Left lobe of liver (tissue), 2 donors: ENCODE data around the gene SORCS1. TPM values are rescaled to one million over a fixed set of nuclear protein-coding genes. Genes with fewer than 3 reads are reported as not detected.
A peak's percentile ranks its signal among the peaks of the same experiment; 100 is the strongest.

ENCODE experiments used
- ATAC-seq: fragments of 200-7000 bp; cut with Tn5 transposase; one replicate; pipeline ENCODE4 v1.9.1; 2020; ENCODE audit warnings: mild to moderate bottlenecking, moderate library complexity
- DNase-seq: peaks from one replicate; pipeline ENCODE4 v3.0.0-alpha.2; 2020; ENCODE audit warnings: low spot score
- total RNA-seq: library from RNA; stranded (reverse); gene quantifications from one replicate; pipeline ENCODE4 v1.2.1, GENCODE V29; 2021
- donor health status: DM: no; HTN: no; CAD: no; lungs with moderate emphysema.
- donor health status: DM: no; HTN: yes; CAD: no.

SORCS1 gene
- total RNA-seq, 1 donor from 2014 or later: 0.10 TPM

DNA sequence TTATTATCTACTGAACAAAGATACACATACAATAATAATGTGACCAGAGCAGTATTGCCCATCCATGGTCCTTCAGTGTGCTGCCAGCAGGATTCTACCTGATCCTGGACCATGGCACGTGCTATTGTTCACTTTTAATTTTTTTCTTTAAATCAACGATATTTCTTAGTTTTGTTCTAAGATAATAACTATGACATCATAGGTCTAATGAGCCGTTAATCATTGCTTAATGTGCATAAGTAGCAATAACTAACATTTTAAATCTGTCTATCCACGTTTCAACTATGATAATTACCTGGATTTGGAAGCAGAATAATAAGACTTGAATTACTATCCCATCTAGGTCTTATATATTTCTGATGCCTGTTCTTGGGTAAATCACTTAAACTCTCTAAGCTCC is 253.8 kb downstream of the SORCS1 start:
- ATAC-seq (no peak), DNase-seq (no peak)

DNA sequence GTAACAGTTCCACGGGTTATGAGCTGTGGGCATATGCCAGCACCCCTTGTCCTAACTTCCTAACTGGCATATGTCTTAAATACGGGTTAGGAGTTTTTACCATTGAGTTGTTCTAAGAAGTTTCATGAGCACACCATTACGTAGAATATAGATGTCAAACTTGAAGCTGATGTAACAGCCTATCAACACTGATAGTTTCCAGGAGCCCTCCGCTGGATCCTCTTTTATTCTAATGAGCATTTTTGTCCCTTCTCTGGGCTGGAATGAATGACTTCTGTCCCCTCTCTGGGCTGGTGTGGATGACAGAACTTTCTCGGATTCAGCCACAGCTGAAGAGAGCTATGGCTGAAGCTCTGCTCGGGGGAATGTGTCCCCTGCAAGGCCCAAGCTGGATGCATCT is 256.3 kb downstream of the SORCS1 start:
- DNase-seq (no peak), ATAC-seq (no peak)

DNA sequence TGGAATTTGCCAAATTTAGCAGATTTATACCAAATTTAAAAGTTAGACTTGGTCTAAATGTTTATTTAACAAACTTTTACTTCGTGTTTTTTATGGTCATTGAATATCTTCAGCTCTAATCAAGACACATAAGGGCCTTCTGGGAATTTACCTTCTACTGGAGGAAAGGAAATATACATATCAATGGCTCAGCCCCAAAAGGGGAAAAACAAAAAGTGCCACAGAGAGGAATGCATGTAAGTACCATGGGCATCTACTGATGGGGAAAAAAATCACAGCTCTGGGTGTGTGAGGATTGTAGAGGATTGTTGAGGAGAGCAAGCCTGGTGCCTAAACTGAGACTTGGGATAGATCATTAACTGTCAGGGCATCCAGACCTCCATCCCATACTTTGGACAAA is 260.3 kb downstream of the SORCS1 start:
- ATAC-seq (no peak), DNase-seq (no peak)

DNA sequence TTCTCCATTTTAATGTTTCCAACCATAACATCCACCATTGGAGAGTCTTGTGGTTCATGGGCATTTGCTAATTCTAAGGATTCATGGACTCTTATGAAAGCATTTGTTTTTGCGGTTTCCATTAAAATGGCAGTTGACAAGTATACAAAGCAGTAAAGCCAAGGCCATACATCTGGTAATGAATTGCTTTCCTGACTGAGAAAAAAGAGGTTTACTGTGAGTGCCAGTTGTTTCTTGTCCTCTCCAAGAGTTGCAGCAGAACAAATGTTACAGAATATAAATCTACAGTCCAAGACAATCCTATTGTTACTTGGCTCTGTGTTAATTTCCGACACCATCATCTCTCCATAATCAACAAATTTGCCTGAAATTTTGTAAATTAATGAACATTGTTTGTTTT is 261.3 kb downstream of the SORCS1 start:
- ATAC-seq (no peak), DNase-seq (no peak)

DNA sequence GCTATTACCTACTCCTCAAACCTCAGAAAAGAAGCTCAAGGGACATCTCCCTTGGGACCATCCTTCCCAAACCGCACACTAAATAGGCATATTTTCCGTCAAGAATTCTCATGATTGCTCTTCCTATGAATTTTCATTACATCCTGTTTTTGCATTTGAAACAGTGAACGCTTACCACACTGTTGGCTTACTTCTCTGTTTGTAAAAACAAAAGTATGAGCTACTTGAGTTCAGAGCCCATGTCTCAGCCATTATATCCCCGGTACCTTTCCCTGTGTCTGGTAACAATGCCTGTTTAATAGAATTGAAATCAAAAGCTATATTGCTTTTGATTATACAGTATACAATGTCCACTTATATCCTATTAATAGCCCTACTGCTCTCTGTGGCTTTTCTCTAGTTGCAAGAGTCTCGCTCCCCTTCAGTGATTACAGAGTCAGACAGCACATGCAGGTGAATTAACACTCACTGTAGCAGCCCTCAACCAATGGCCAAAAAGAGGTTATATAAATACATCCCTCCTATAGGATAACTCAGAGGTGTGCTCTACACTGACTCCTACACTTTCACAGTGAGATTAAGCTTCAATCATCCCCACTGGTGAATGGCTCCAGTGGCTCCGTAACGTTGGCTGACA is 264.4 kb downstream of the SORCS1 start:
- ATAC-seq (no peak), DNase-seq (no peak)

DNA sequence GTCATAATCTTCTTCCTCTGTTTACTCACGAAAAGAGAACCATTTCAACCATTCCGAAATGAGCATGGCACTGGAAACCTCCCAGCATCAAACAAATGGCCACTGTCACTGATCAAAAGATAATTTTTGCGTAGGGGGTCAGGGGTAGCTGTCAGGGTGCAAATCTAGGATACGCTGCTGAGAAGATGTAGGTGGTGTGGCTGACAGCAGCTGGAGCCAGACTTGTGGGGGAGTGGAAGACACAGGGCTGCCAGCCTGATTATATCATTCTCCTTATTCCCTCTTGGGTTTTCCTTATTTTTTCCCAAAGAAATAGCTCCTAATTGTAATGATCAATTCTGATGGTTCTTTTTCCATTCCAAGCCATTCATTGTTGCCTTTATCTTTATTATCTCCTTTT is 266.1 kb downstream of the SORCS1 start:
- ATAC-seq (no peak), DNase-seq (no peak)

DNA sequence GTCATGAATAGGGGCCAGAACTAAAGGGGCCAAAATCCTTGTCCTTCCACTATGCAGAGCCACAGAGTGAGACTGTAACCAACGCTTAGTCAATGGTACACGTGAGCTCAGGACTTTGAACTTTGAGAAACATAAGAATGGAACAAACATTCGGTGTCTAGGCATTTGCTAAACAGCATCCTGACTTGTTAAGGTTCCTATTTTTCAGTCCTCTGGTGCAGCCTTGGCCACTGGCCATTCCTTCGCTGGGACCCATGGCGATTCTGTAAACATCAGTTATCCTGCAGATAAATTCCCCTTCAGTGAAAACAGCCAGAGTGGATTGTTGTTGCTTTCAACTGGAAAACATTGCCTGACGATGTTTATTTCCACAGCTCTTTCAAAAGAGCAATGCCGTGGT is 266.8 kb downstream of the SORCS1 start:
- DNase-seq (peak; percentile 45), ATAC-seq (peak; percentile 77)

DNA sequence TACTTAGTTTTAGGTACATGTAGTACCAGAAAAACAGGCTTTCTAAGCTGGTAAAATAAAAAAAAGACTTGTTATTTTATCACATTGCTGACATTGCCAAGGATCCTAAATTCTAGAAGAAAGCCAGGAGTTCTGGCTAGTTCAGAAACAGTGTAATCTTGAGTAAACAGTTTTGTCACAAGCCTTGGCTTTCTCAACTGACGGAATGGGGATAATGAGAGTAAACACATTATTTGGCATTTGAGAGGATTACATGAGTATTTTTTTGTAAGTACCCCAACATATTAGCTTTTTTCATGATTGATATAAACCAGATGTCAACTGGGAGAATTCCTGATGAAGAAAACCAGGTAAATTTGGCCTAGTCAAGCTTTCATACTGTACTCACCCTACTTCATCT is 269.8 kb downstream of the SORCS1 start:
- ATAC-seq (peak; percentile 40), DNase-seq (no peak)

DNA sequence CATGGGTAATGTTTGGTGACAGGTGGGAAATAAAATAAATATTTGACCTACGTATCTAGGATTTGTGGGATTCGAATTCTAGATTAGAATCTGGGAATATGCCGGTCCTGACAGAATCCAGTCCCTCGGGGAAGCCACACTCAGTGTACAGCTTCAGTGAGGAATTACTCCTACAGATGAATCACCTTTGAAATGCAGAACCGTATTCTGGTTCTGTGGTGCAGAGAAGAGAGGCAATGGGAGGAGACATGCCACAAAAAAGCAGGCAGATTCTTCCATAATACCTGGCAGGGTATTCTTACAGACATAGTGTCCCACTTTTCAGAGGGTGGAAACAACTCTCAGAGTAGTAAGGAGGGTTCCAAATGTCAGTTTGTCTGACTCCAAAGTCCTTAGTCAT is 286.9 kb downstream of the SORCS1 start:
- no peak for ATAC-seq

DNA sequence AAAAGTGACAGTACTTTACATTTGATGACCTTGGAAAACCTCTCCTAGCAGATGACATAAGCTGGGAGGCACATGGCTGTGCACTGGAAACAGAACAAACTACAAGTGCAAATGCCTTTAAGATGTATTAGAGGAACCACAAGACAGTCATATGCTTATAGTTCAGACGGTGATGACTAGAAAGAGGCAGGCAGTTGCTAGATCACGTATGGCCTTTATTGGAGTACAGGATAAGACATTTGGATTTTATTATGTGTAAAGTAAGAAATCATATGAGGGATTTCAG is 290.0 kb downstream of the SORCS1 start:
- DNase-seq: no peak
- ATAC-seq: no peak

More for the DNA sequence above, 286.9 kb downstream of the SORCS1 start:
- no peak for DNase-seq

DNA sequence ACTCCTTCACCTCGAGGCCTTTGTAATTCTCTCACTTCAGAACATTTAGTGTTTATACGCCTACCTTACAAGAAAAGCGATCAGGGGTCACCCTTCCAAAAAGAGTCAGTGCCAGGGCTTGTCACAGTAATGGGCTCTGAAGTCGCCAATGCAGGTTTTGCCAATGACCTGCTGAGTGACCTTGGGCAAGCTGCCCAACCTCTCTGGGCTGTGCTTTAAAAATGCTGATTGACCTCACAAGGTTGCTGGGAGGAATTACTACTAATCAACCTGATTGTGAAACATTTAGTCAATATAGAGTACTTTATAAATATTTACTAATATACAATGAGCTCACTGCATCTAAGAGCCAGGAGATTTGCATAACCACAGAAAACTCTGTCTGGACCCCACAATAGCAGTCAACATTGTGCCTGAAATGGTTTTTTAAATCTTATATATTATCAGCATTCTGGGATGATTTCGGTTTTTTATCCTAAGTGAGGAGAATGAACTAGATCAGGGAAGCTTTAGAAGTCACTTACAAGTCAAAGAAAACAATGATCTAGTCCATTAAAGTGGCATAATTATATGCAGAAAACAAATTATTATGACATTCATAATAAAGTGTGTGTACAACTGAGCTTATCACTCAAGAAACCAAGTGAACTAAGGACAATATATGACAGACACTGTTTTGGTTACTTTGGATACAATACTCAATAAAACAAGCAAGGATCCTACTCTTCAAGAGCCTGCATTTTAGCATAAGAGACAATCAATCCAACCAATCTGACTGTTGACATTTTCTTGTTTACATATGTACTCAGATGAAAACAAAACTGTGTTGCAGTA is 290.5 kb downstream of the SORCS1 start:
- ATAC-seq: peak; percentile 70
- peak; percentile 72 for DNase-seq

DNA sequence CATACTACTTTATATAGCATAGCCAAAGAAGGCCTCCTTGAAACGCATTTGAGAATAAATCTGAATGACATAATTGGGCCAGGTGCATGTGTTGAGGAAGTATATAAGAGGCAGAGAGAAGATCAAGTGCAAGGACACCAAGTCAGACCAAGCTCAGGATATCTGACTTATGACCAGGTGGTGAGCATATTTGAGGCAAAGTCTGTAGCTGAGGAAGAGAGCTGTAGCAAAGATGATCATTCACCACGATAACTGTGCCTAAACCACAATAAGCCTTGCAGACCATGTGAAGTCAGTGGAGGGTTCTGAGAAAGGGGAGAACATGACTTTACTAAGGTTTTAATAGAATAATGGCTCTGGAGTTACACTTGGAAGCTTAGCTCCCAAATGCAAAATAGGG is 292.3 kb downstream of the SORCS1 start:
- no peak for ATAC-seq
- DNase-seq: no peak

DNA sequence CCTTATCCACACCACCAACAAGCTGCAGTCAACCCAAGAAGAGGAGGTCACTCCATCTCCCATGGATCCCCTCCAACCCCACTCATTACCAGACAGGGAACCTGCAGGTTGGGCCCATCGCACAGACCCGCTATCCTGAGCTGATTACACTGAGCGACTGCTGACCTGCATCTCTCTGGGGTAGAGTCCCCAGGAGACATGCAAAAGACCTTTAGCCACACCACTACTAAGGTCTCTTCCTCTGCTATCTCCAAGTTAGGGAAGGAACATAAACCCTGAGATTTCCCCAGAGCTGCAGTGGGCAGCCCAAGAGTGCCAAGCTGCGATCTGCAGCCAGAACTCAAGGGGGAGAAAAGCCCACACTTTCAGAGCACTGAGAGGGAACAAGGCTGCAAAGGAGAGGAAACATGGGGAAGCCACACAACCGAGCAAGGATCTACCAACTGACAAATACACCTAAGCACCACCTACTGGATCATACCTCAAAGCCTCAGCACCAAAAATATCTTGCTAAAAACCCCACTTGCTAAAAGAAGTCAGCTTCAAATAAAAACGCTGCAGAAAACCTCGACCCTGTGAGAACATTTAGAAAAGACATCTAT is 298.2 kb downstream of the SORCS1 start:
- no peak for ATAC-seq
- no peak for DNase-seq

DNA sequence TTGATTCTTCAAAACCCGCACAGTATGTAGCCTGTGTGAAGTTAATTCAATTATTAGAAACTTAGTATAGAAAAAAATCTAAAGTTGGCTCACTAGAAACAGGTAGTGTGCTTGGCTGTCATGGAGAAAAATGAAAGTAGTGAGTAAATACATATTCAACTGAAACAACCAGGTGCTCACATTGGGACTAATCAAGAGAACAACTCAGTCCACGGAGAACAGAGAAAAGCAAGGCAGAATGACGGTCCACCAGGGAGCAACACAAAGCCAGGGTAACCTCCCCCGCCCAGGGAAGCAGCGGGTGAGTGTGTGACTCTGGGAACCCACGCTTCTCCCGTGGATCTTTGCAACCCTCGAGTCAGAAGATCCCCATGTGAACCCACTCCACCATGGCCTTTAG is 300.5 kb downstream of the SORCS1 start:
- DNase-seq (no peak), ATAC-seq (no peak)

DNA sequence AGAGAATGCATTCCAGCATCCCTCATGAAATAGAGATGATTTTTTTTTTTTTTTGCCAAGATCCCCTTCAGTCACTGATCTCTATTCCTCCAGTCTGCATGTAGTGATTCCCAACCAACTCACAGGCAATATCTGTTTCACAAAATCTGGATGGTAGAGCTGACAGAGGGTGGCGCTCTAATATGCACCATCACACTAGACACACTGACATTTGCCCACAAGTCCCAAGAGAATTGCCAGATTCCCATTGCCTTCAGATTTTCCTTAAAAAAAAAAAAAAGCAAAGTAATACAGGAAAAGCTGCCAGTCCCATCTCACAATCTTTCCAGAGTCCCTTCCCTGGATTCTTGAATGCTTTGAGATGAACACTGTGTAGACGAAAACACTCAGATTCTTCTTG is 301.0 kb downstream of the SORCS1 start:
- DNase-seq (no peak), ATAC-seq (peak; percentile 71)

DNA sequence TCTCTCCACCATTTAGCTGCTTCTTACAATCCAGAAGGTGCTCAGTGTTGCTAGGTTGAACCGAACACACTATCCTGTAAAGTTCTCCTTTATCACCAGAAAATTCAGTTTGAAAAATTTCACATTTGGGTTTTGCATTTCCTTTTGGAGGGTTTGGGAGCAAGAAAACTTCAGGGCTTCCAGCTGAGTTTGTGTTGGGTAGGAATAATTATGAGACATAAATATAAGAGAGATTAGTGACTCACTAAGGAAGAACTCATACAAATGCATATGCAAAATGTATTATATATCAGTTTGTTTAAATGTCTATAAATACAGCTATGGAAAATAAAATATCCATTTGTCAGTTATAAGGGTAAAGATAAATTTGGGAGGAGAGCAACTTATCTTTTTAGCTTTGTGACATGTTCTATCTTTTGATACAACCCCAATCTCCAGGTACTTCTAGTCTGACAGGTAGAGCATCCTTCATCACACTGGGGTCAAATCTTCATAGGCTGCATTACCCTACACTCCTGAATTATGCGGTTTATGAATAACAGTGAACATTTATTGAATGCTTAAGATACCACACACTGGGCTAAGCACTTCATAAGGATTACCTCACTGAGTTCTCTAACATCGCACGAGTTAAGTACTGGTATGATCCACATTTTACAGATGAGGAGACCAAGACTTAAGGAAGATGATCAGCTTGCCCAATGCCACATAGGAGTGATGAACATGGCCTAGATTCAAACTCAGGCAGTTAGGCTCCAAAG is 304.4 kb downstream of the SORCS1 start:
- DNase-seq (no peak), ATAC-seq (no peak)

DNA sequence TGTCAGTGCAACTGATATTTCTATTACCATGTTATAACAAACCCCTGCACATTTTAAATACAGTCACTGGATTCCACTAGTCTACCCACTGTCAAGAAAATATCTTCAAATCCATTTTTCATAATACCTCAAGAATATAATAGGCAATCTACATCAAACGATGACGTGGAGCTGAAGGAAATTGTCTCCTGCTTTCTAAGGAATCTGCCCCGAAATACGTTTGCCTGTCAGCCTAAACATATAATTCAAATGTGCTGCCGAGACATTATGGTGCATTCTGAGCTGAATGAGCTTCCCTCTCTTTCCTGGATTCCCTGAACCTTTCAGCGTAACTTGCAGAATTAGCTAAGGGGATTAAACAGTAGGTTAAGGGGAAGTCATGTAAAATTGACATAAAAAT is 306.8 kb downstream of the SORCS1 start:
- DNase-seq (no peak), ATAC-seq (no peak)

DNA sequence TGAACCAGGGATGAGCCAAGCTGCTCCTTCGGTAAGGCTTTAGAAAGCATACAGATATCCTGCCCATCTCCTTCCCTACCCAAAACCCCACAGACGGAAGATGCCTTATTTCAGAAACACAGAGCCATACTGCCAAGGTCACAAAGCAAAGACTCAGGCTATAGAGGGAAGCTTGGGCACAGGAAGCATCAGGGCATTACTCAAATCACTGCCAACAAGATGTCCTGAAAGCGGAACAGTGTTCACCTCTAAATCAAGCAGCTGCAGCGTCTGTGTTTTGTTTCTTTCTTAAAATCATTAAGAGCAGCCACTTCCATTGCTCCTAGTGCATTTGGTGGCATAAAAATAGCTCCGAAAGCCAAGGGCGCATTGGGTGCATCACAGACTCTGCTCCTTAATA is 307.3 kb downstream of the SORCS1 start:
- ATAC-seq: no peak
- DNase-seq: no peak

DNA sequence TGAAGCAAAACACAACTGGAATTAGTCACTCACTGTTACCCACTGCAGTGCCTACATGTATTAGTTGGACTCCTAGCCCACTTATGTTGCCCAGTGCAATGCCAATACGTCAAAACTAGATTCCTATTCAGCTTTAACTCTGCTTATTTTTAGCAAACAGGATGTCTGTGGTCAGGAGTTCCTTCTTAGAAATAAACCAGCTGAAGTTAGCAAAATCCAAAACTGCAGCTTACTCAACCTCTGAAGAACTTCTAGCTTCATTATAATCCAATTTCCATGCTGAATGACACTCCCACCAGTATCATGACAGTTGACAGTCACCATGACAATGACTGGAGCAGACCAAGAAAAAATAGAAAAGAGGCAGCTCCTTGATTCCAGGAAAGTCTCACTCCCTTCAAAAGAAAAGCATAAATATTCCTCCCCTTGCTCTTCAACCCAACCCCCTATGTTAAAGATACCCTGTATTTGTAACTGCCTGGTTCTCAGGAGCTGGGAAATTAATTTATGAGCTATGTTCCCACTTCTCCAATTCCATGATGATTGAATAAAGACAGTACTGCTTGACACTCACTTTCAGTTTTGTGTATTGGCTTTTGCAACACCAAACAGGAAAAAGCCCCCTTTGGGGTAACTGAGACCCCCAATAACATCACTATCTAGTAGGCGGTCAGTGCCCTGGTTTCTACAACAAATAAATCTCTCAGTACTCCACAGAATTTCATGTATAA is 327.4 kb downstream of the SORCS1 start:
- DNase-seq (no peak), ATAC-seq (peak; percentile 28)

DNA sequence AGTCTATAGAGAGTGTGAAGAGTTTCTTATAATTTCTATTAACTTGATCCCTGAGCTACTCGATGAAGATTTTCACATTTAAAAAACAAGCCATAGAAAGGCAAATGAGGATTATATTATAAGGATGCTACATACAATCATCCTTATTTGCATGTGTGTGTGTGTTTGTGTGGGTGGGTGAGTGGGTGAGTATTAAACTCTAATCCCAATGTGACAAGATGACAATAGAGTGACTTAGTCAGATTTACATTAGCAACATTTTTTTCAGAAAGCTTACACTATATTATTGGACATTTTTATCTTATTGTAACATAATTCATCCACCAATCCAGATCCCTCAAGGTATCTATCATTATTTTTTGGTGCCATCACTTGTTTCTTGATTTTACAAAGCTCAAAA is 331.7 kb downstream of the SORCS1 start:
- no peak for DNase-seq
- ATAC-seq: no peak

DNA sequence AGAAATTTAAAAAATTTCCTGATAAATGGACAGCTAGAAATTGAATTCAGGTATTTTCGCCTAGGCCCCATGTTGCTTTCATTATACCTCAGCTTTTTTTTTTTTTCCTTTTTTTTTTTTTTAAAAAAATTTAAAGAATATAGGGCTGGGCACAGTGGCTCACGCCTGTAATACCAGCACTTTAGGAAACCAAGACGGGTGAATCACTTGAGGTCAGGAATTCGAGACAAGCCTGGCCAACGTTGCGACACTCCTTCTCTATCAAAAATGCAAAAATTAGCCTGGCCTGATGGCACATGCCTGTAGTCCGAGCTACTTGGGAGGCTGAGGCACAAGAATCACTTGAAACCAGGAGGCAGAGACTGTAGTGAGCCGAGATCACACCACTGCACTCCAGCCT is 334.0 kb downstream of the SORCS1 start:
- ATAC-seq: no peak
- DNase-seq: no peak
